ENCODE results near the gene SRL. TPM values are rescaled to one million over a fixed set of nuclear protein-coding genes. Genes with fewer than 3 reads are reported as not detected.
"Not testable (repeated sequence)": the region's sequence is repeated elsewhere in the genome, so short reads cannot be mapped to it uniquely, and the experiment has no call there.

SRL gene
- total and polyA plus RNA-seq, 2 of the 13 experiments (the other 11 are each of a cell fraction or from before 2014, with no cell fraction given): 0.05 TPM; not detected in 1

- BruUV-seq (replicated peaks); H3K4me3 ChIP-seq (replicated peaks in 1 of 3; ENCODE audit: insufficient read depth in 1 of 3, low read depth in 2 of 3, low read length in 3 of 3); H3K79me2 ChIP-seq (ENCODE audit: insufficient read depth, low read length); DNase-seq (ENCODE audit: low spot score); H4K20me1 ChIP-seq (ENCODE audit: insufficient read depth, low read length); H2AFZ ChIP-seq (ENCODE audit: low read length); H3K9me3 ChIP-seq (ENCODE audit: low read length); in situ Hi-C loops (cut with HindIII; ENCODE audit: extremely low pct_ligation_motif_present, low pct_unique_long_range_greater_than_20kb); intact Hi-C loops (cut with micrococcal nuclease; ENCODE audit: unreplicated experiment); H3K27me3 ChIP-seq (ENCODE audit: control insufficient read depth in 1 of 2, insufficient read depth in 2 of 2, low read length in 2 of 2); H3K9ac ChIP-seq (ENCODE audit: insufficient read depth, low read depth, low read length); H3K27ac ChIP-seq (ENCODE audit: extremely low read length, insufficient read depth, low read length); CTCF ChIA-PET (ENCODE audit: low intra/inter-chr PET ratio, low total read pairs); FAIRE-seq; H3K36me3 ChIP-seq (replicated peaks in 1 of 2; ENCODE audit: control insufficient read depth in 1 of 2, insufficient read depth in 2 of 2, low read length in 2 of 2): not testable (repeated sequence)
- 31% methylated on average over 13 of the region's 13 CpGs for WGBS (ENCODE audit: low lambda C conversion rate)
- POLR2A ChIA-PET: interaction anchor here (0.8 kb wide), 1 partner anchor 12 kb away, joined by 3 read pairs; no protein-coding TSS in a partner anchor
- Histone ChIP-seq H3K4me2 (ENCODE audit: low read depth, low read length) (peak overlapping the region; percentile 55), H3K4me1 (ENCODE audit: insufficient read depth, low read length) (peaks cover 35% of the 10 kb centered on the region)
- 0 out of 2 replicates have a peak, but pooled peaks have one; percentile 18 for TF ChIP-seq RAD21 (CRISPR knock-in tag; IDR thresholded peaks at IDR 0.05)
- peak; percentile 20; the same call in 1 of the 2 replicates for TF ChIP-seq ZNF687 (CRISPR knock-in tag; IDR thresholded peaks at IDR 0.05)
- peak; percentile 39 for TF ChIP-seq STAG1 (CRISPR knock-in tag; IDR thresholded peaks at IDR 0.05)
- TF ChIP-seq ZNF121 (CRISPR knock-in tag; IDR thresholded peaks at IDR 0.05): peak; percentile 42
- TF ChIP-seq ZNF770 (CRISPR knock-in tag; IDR thresholded peaks at IDR 0.05): peak; percentile 44; the same call in 1 of the 2 replicates
- peak; percentile 40; the same call in 1 of the 2 replicates for TF ChIP-seq CTCF (CRISPR knock-in tag; IDR thresholded peaks at IDR 0.05)
- ATAC-seq: peak; percentile 55
Measured at GRCh38 chr16:4153364-4153763, 88.5 kb downstream of the SRL start.

Measured in HepG2 (cell line).